ENCODE results near the gene PSAP.

DNA sequence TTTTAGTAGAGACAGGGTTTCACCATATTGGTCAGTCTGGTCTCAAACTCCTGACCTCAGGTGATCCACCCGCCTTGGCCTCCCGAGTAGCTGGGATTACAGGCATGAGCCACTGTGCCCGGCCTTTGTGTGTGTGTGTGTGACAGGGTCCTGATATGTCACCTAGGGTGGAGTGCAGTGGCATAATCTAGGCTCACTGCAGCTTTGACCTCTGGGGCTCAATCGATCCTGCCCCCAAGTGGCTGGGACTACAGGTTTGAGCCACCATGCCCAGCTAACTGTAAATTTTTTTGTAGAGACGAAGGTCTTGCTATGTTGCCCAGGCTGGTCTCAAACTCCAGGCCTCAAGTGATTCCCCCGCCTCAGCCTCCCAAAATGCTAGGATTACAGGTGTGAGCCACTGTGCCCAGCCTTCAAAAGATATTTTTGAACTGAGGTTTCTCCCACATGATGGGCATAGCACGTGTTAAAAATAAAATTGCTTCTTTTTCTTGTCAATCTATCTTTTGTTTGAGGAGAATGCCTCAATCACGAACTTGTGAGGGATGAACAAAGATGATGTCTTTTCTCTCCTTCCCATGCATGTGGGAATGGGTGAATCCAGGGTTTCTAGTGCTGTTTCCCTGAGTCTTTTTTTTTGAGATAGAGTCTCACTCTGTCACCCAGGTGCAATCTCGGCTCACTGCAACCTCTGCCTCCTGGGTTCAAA lies 30.8 kb upstream of the PSAP start:
- TF ChIP-seq, protein P1, sequence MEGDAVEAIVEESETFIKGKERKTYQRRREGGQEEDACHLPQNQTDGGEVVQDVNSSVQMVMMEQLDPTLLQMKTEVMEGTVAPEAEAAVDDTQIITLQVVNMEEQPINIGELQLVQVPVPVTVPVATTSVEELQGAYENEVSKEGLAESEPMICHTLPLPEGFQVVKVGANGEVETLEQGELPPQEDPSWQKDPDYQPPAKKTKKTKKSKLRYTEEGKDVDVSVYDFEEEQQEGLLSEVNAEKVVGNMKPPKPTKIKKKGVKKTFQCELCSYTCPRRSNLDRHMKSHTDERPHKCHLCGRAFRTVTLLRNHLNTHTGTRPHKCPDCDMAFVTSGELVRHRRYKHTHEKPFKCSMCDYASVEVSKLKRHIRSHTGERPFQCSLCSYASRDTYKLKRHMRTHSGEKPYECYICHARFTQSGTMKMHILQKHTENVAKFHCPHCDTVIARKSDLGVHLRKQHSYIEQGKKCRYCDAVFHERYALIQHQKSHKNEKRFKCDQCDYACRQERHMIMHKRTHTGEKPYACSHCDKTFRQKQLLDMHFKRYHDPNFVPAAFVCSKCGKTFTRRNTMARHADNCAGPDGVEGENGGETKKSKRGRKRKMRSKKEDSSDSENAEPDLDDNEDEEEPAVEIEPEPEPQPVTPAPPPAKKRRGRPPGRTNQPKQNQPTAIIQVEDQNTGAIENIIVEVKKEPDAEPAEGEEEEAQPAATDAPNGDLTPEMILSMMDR (IDR thresholded peaks at IDR 0.05; ENCODE audit: low read depth, low read length), result no peak
- no peak for TF ChIP-seq EZH2phosphoT487 (IDR thresholded peaks at IDR 0.05; ENCODE audit: low read depth)

All from OCI-LY3 (cell line).